Left lung (tissue), 10 donors: Measurements from ENCODE around the gene MPPED1. TPM values are rescaled to one million over a fixed set of nuclear protein-coding genes. Genes with fewer than 3 reads are reported as not detected.

Experiments used
- ATAC-seq: fragments of 200-7000 bp; cut with Tn5 transposase; one replicate; pipeline ENCODE4 v1.9.1; 2020; ENCODE audit warnings: moderate library complexity
- DNase-seq, 4 donors: peaks; one replicate each; pipeline ENCODE4 v3.0.0-alpha.2; 2013 to 2020
- H3K27ac ChIP-seq, 2 donors: fragments of 200-600 bp; sonication (generic) in 1 of 2; one replicate each; pipeline versions ENCODE4 v1.5.0 to v1.8.0; 2020 to 2021
- H3K27me3 ChIP-seq, 2 donors: fragments of 200-600 bp; sonication (generic) in 1 of 2; one replicate each; pipeline versions ENCODE4 v1.5.0 to v1.8.0; 2020 to 2021
- H3K36me3 ChIP-seq, 2 donors: fragments of 200-600 bp; sonication (generic) in 1 of 2; one replicate each; pipeline versions ENCODE4 v1.5.0 to v1.8.0; 2020 to 2021
- H3K4me1 ChIP-seq, 2 donors: fragments of 200-600 bp; one replicate each; pipeline ENCODE4 v1.8.0; 2021
- H3K4me3 ChIP-seq, 2 donors: fragments of 200-600 bp; sonication (generic) in 1 of 2; one replicate each; pipeline versions ENCODE4 v1.5.0 to v1.8.0; 2020 to 2021; ENCODE audit warnings: mild to moderate bottlenecking in 1 of 2
- H3K9me3 ChIP-seq, 2 donors: fragments of 200-600 bp; sonication (generic) in 1 of 2; one replicate each; pipeline versions ENCODE4 v1.5.0 to v1.8.0; 2020 to 2021
- CTCF ChIP-seq, 2 donors: fragments of 200-600 bp; sonication (generic) in 1 of 2; IDR thresholded peaks; one replicate each; pipeline versions ENCODE4 v1.5.0 to v1.8.0; 2021; ENCODE audit warnings: antibody characterized with exemption in 2 of 2
- intact Hi-C, 2 donors: fragments of 100-400 bp; cut with DNase I; formaldehyde crosslinking; loops; one replicate each; pipeline versions ENCODE4 v1.11.2 to v1.14.2; 2022
- polyA plus RNA-seq, 6 donors: library from polyadenylated mRNA; unstranded; fragments of 120-200 nt; gene quantifications; one replicate each; pipeline ENCODE4 v1.2.1, GENCODE V29; 2013; ENCODE audit not compliant: insufficient read length in 6 of 6
- total RNA-seq, 2 donors: library from RNA; stranded (reverse); fragmentation: NEBNext Ultra II Directional; extraction: Animal tissue kit (Norgen Biotek cat#: 25700); gene quantifications; one replicate each; pipeline ENCODE4 v1.2.1, GENCODE V29; 2021
- donor health status: DM: no; HTN: yes; CAD: no.
- donor health status: DM: no; HTN: no; CAD: no.

MPPED1 gene
- total and polyA plus RNA-seq, 8 donors: 0.37 to 0.67 (median 0.52) TPM; not detected in 2

- Histone ChIP-seq H3K36me3 (no peaks in the 10 kb centered on the region), H3K27me3 (peaks cover 0 to 51% of the 10 kb centered on the region in 2 donors), H3K4me3 (no peak overlapping the region), H3K27ac (no peak overlapping the region), H3K9me3 (no peaks in the 10 kb centered on the region), H3K4me1 (no peaks in the 10 kb centered on the region)
- no peak for TF ChIP-seq CTCF (IDR thresholded peaks at IDR 0.05)
- intact Hi-C loops: no loop called here
- DNase-seq: no peak
- ATAC-seq: no peak
These were observed 7.0 kb upstream of the MPPED1 start for GRCh38 chr22:43404673-43405385.

DNA sequence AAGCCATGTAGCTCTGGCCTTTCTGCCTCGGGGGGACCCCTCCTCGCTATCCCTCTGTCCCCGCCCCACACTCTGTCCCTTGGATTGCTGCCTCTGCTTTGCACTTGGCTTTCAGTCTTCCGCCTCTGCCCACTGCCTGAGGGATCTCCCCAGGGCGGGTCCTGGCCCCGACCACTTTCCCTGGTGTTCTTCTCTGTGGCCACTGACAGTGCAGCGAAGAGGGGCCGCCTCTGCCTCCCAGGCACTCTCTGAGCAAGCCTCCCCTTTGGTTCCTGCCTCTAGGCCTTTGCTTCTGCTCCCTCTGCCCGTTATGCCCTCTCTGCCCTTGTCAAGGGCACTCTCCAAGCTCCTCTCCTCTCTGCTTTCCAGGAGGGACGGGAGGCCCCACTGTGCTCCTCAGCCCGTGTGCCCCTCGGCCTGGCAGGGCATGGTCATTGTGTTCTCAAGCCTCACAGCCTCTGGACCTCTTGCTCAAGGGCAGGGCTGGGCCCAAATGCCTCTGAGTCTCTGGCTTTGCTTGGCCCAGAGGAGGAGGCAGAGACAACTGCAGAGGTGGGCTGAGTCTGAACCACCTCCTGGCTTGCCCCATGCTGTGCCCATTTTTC lies 5.5 kb upstream of the MPPED1 start:
- Histone ChIP-seq H3K27ac (no peak overlapping the region), H3K9me3 (no peaks in the 10 kb centered on the region), H3K4me3 (no peak overlapping the region), H3K4me1 (no peaks in the 10 kb centered on the region), H3K27me3 (peaks cover 12 to 53% of the 10 kb centered on the region in 2 donors), H3K36me3 (no peaks in the 10 kb centered on the region)
- DNase-seq (no peak), ATAC-seq (no peak)
- intact Hi-C loops: no loop called here
- no peak for TF ChIP-seq CTCF (IDR thresholded peaks at IDR 0.05)

- TF ChIP-seq CTCF (IDR thresholded peaks at IDR 0.05): no peak
- Histone ChIP-seq H3K4me1 (no peaks in the 10 kb centered on the region), H3K27me3 (peaks cover 17 to 65% of the 10 kb centered on the region in 2 donors), H3K4me3 (no peak overlapping the region), H3K36me3 (no peaks in the 10 kb centered on the region), H3K9me3 (no peaks in the 10 kb centered on the region), H3K27ac (no peak overlapping the region)
- no peak for ATAC-seq
- intact Hi-C loops: no loop called here
- DNase-seq: no peak
These were observed 4.2 kb upstream of the MPPED1 start for GRCh38 chr22:43407591-43407990.

DNA sequence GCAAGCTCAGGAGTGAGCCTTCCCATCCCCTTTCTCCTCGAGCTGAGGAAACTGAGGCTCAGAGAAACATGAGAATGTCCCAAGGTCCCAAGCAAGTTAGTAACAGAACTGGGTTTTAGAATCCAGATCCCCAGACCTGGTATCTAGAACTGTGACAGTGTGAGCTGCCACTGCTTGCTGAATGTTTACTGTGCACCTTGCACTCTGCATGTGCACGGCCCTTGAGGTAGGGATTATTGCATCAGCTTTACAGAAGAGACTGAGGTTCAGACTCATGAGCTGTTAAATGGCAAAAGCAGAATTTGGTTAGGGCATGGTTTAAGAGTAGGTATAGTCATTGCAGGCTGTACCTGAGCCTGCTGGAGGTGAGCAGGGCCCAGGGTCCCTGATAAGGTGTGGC lies 3.8 kb upstream of the MPPED1 start:
- no peak for ATAC-seq
- no peak for TF ChIP-seq CTCF (IDR thresholded peaks at IDR 0.05)
- H3K4me1 ChIP-seq: no peaks in the 10 kb centered on the region
- intact Hi-C loops: no loop called here
- no peak for DNase-seq
- no peaks in the 10 kb centered on the region for H3K36me3 ChIP-seq
- no peak overlapping the region for H3K4me3 ChIP-seq
- H3K27me3 ChIP-seq: peaks cover 22 to 69% of the 10 kb centered on the region in 2 donors
- H3K27ac ChIP-seq: no peak overlapping the region
- no peaks in the 10 kb centered on the region for H3K9me3 ChIP-seq

GRCh38 chr22:43409046-43409445 lies 2.8 kb upstream of the MPPED1 start:
- Histone ChIP-seq H3K27ac (no peak overlapping the region), H3K36me3 (no peaks in the 10 kb centered on the region), H3K4me1 (no peaks in the 10 kb centered on the region), H3K9me3 (no peaks in the 10 kb centered on the region), H3K4me3 (no peak overlapping the region), H3K27me3 (peaks cover 32 to 80% of the 10 kb centered on the region in 2 donors)
- TF ChIP-seq CTCF (IDR thresholded peaks at IDR 0.05): no peak
- intact Hi-C loops: no loop called here
- ATAC-seq (no peak), DNase-seq (no peak)
